HepG2 (cell line): Measurements from ENCODE around the gene EXOC6B. TPM values are rescaled to one million over a fixed set of nuclear protein-coding genes. Genes with fewer than 3 reads are reported as not detected.

Experiments used
- ATAC-seq: fragments of 200-7000 bp; cut with Tn5 transposase; 3 replicates; pipeline ENCODE4 v1.9.1; 2020; ENCODE audit warnings: mild to moderate bottlenecking, moderate library complexity
- BruUV-seq: library from RNA; stranded (reverse); fragments of 400-500 nt; replicated peaks from 2 replicates; lab custom pipeline; 2021; lab: Mats Ljungman, UMichigan
- CTCF ChIA-PET: fragments of 300-600 bp; formaldehyde crosslinking; extraction: SDS; loops from one replicate; lab custom pipeline; 2021; ENCODE audit warnings: low total read pairs, inconsistent platforms, low intra/inter-chr PET ratio; lab: Yijun Ruan, JAX
- POLR2A ChIA-PET: fragments of 350-600 bp; sonication (Branson Sonifier 250); formaldehyde crosslinking; loops from one replicate; lab custom pipeline; 2020; ENCODE audit warnings: antibody characterized with exemption, inconsistent platforms; lab: Yijun Ruan, JAX
- DNase-seq: peaks from one replicate; pipeline ENCODE4 v3.0.0-alpha.2; 2015; ENCODE audit warnings: low spot score
- FAIRE-seq: peaks from 3 replicates; lab custom pipeline; 2011; peaks lifted over from hg19 to GRCh38; lab: Jason Lieb, UNC
- H2AFZ ChIP-seq: one replicate; pipeline ENCODE4 v1.6.1; 2011; ENCODE audit warnings: low read length, inconsistent platforms
- H3K27ac ChIP-seq: fragments of 300-600 bp; 3 replicates; pipeline ENCODE4 v1.8.0; 2011; ENCODE audit warnings: mixed run types, mild to moderate bottlenecking, mixed read lengths, low read length, inconsistent platforms; ENCODE audit not compliant: insufficient read depth; ENCODE audit errors: extremely low read length
- H3K27me3 ChIP-seq, 2 experiments: fragments of 200-600 bp in 1 of 2; 2 replicates in 1 of 2; 3 replicates in 1 of 2; pipeline versions ENCODE4 v1.6.0 to v1.8.0; 2011; ENCODE audit warnings: low read length in 2 of 2, mild to moderate bottlenecking in 2 of 2, moderate library complexity in 2 of 2, inconsistent platforms in 1 of 2; ENCODE audit not compliant: insufficient read depth in 2 of 2, control insufficient read depth in 1 of 2
- H3K36me3 ChIP-seq, 2 experiments: fragments of 200-600 bp in 1 of 2; replicated peaks in 1 of 2; 2 replicates in 1 of 2; 3 replicates in 1 of 2; pipeline versions ENCODE4 v1.5.1 to v1.8.0; 2011; ENCODE audit warnings: low read length in 2 of 2, inconsistent platforms in 1 of 2; ENCODE audit not compliant: insufficient read depth in 2 of 2, control insufficient read depth in 1 of 2
- H3K4me1 ChIP-seq: 2 replicates; pipeline ENCODE4 v1.5.1; 2012; ENCODE audit warnings: low read length, inconsistent platforms; ENCODE audit not compliant: insufficient read depth
- H3K4me2 ChIP-seq: 2 replicates; pipeline ENCODE4 v1.6.0; 2011; ENCODE audit warnings: low read depth, low read length, inconsistent platforms
- H3K4me3 ChIP-seq, 3 experiments: fragments of 200-600 bp in 1 of 3; sonication (generic), shearing (Covaris generic) in 1 of 3; replicated peaks in 1 of 3; 2 replicates each; pipeline ENCODE4 v1.5.1; 2011 to 2016; ENCODE audit warnings: low read length in 3 of 3, inconsistent platforms in 2 of 3, low read depth in 2 of 3, mild to moderate bottlenecking in 2 of 3, control low read depth in 1 of 3, mixed read lengths in 1 of 3; ENCODE audit not compliant: insufficient read depth in 1 of 3
- H3K79me2 ChIP-seq: one replicate; pipeline ENCODE4 v1.6.1; 2011; ENCODE audit warnings: low read length, inconsistent platforms; ENCODE audit not compliant: insufficient read depth
- H3K9ac ChIP-seq: 2 replicates; pipeline ENCODE4 v1.6.0; 2011; ENCODE audit warnings: mild to moderate bottlenecking, low read depth, low read length, inconsistent platforms; ENCODE audit not compliant: insufficient read depth
- H3K9me3 ChIP-seq: 2 replicates; pipeline ENCODE4 v1.5.1; 2012; ENCODE audit warnings: mild to moderate bottlenecking, low read length
- H4K20me1 ChIP-seq: 2 replicates; pipeline ENCODE4 v1.6.0; 2011; ENCODE audit warnings: inconsistent platforms, mild to moderate bottlenecking, low read length, moderate library complexity; ENCODE audit not compliant: insufficient read depth
- IRF2 ChIP-seq: IDR thresholded peaks from 2 replicates; pipeline ENCODE4 v1.6.1; 2018; ENCODE audit warnings: missing genetic modification reagents, missing compliant biosample characterization
- SMAD1 ChIP-seq: sonication (generic); formaldehyde crosslinking; IDR thresholded peaks from 2 replicates; pipeline ENCODE4 v1.4.0; 2020; ENCODE audit warnings: missing genetic modification reagents, low read depth, mild to moderate bottlenecking, borderline replicate concordance
- ZNF563 ChIP-seq: sonication (generic); formaldehyde crosslinking; IDR thresholded peaks from 2 replicates; pipeline ENCODE4 v1.8.0; 2022; ENCODE audit warnings: mild to moderate bottlenecking, moderate library complexity, missing genetic modification reagents
- ZSCAN25 ChIP-seq: sonication (generic); formaldehyde crosslinking; IDR thresholded peaks from 2 replicates; pipeline ENCODE4 v1.8.0; 2022; ENCODE audit warnings: mild to moderate bottlenecking, missing genetic modification reagents
- WGBS: methylation state at CpG from one replicate; pipeline ENCODE4 v1.1.6; 2017; ENCODE audit warnings: low lambda C conversion rate; 5-methylcytosine and 5-hydroxymethylcytosine counted together
- in situ Hi-C: cut with HindIII; loops from 2 replicates; pipeline ENCODE4 v1.10.0; 2017; ENCODE audit warnings: low pct_unique_long_range_greater_than_20kb; ENCODE audit not compliant: extremely low pct_ligation_motif_present
- intact Hi-C: fragments of 100-400 bp; cut with micrococcal nuclease; formaldehyde crosslinking; loops from one replicate; pipeline ENCODE4 v1.10.0; 2022; ENCODE audit not compliant: unreplicated experiment
- polyA plus RNA-seq, 8 experiments: library from polyadenylated mRNA; depleted of rRNA in 3 of 8; stranded (reverse) in 7 of 8; unstranded in 1 of 8; fragments of >200 nt; fragmentation: Illumina TruSeq in 4 of 8; extraction: Trizol in 4 of 8; gene quantifications; 2 replicates each; pipeline versions ENCODE4 v1.2.1 to v1.2.3, GENCODE V29; 2011 to 2016; ENCODE audit warnings: low read depth in 4 of 8, missing spikeins in 1 of 8, mixed read lengths in 1 of 8; ENCODE audit not compliant: insufficient read depth in 1 of 8
- total RNA-seq, 5 experiments: library from RNA; depleted of rRNA; stranded (reverse); fragments of >200 nt; fragmentation: Illumina TruSeq; extraction: Trizol; gene quantifications; 2 replicates each; pipeline ENCODE4 v1.2.3, GENCODE V29; 2016; ENCODE audit warnings: low read depth in 1 of 5

EXOC6B gene
- total and polyA plus RNA-seq, 2 of the 13 experiments (the other 11 are each of a cell fraction or from before 2014, with no cell fraction given) = 9.1 to 15.9 TPM

GRCh38 chr2:72208225-72208624 is 617.6 kb downstream of the EXOC6B start:
- H4K20me1 ChIP-seq = no peaks in the 10 kb centered on the region
- POLR2A ChIA-PET = no interaction called here
- peaks cover 29% of the 10 kb centered on the region for H3K4me1 ChIP-seq
- TF ChIP-seq ZSCAN25 (CRISPR knock-in tag) = no peak
- no peak for TF ChIP-seq IRF2 (CRISPR knock-in tag)
- no peaks in the 10 kb centered on the region for H3K36me3 ChIP-seq
- no peak overlapping the region for H3K4me3 ChIP-seq
- intact Hi-C loops (no loop called here), in situ Hi-C loops (no loop called here)
- H3K27ac ChIP-seq = no peak overlapping the region
- CTCF ChIA-PET = no interaction called here
- H3K79me2 ChIP-seq = no peaks in the 10 kb centered on the region
- WGBS = 93% methylated on average over 1 of the region's 1 CpG
- no peaks in the 10 kb centered on the region for H3K9me3 ChIP-seq
- no peak overlapping the region for H3K9ac ChIP-seq
- H3K4me2 ChIP-seq = no peak overlapping the region
- no peaks in the 10 kb centered on the region for H3K27me3 ChIP-seq
- BruUV-seq = no TSS peak
- no peak for ATAC-seq
- DNase-seq = no peak
- H2AFZ ChIP-seq = no peak overlapping the region
- no peak for FAIRE-seq

GRCh38 chr2:72207334-72207733 is 618.5 kb downstream of the EXOC6B start:
- Histone ChIP-seq H3K36me3 (no peaks in the 10 kb centered on the region), H4K20me1 (no peaks in the 10 kb centered on the region), H3K79me2 (no peaks in the 10 kb centered on the region), H3K4me2 (no peak overlapping the region), H3K4me3 (no peak overlapping the region), H3K27me3 (no peaks in the 10 kb centered on the region), H3K9ac (no peak overlapping the region), H2AFZ (no peak overlapping the region), H3K27ac (no peak overlapping the region), H3K9me3 (no peaks in the 10 kb centered on the region), H3K4me1 (peaks cover 29% of the 10 kb centered on the region)
- WGBS = 77% methylated on average over 2 of the region's 2 CpGs
- in situ Hi-C loops = no loop called here
- no peak for TF ChIP-seq SMAD1 (CRISPR knock-in tag)
- TF ChIP-seq ZNF563 = no peak
- FAIRE-seq = no peak
- POLR2A ChIA-PET = no interaction called here
- no peak for ATAC-seq
- intact Hi-C loops = no loop called here
- no TSS peak for BruUV-seq
- CTCF ChIA-PET = no interaction called here
- DNase-seq = no peak
